Ovary (tissue), 9 donors: ENCODE data around the gene CLCN2. TPM values are rescaled to one million over a fixed set of nuclear protein-coding genes. Genes with fewer than 3 reads are reported as not detected.

ENCODE experiments used
- DNase-seq, 5 donors: peaks; one replicate each; pipeline ENCODE4 v3.0.0-alpha.2; 2019 to 2020
- H3K27ac ChIP-seq, 2 donors: fragments of 200-600 bp; one replicate each; pipeline versions ENCODE4 v1.5.1 to v1.8.0; 2019 to 2022
- H3K27me3 ChIP-seq: fragments of 200-600 bp; one replicate; pipeline ENCODE4 v1.8.0; 2022
- H3K36me3 ChIP-seq: fragments of 200-600 bp; sonication (generic); one replicate; pipeline ENCODE4 v1.5.1; 2019
- H3K4me1 ChIP-seq: one replicate; pipeline ENCODE4 v1.8.1; 2013; ENCODE audit warnings: mild to moderate bottlenecking, moderate library complexity; ENCODE audit not compliant: insufficient read depth
- H3K4me3 ChIP-seq: fragments of 200-600 bp; sonication (generic); one replicate; pipeline ENCODE4 v1.5.1; 2017
- H3K9me3 ChIP-seq, 2 donors: fragments of 200-600 bp in 1 of 2; sonication (generic) in 1 of 2; one replicate each; pipeline versions ENCODE4 v1.5.1 to v1.8.1; 2013 to 2019; ENCODE audit warnings: mild to moderate bottlenecking in 1 of 2, moderate library complexity in 1 of 2
- CTCF ChIP-seq, 3 donors: fragments of 450-650 bp in 2 of 3; fragments of 200-600 bp in 1 of 3; IDR thresholded peaks; one replicate each; pipeline versions ENCODE4 v1.5.1 to v1.8.0; 2016 to 2022; ENCODE audit warnings: antibody characterized with exemption in 3 of 3, mild to moderate bottlenecking in 1 of 3
- EP300 ChIP-seq: sonication (generic); formaldehyde crosslinking; IDR thresholded peaks from one replicate; pipeline ENCODE4 v1.6.1; 2017; ENCODE audit warnings: antibody characterized with exemption
- POLR2A ChIP-seq: fragments of 450-650 bp; IDR thresholded peaks from one replicate; pipeline ENCODE4 v1.6.1; 2017; ENCODE audit warnings: antibody characterized with exemption, mild to moderate bottlenecking, moderate library complexity
- WGBS, 3 donors: extraction: QIAGEN DNeasy Blood & Tissue Kit in 1 of 3; methylation state at CpG; one replicate each; pipeline versions ENCODE4 v1.1.5 to v1.1.7; 2013 to 2017; 5-methylcytosine and 5-hydroxymethylcytosine counted together
- intact Hi-C, 4 donors: fragments of 100-400 bp; cut with DNase I; formaldehyde crosslinking; loops; one replicate each; pipeline versions ENCODE4 v1.11.0 to v1.15.1; 2022 to 2023
- polyA plus RNA-seq, 2 donors: library from polyadenylated mRNA; stranded (reverse); fragments of 200-250 nt in 1 of 2; fragments of 350-450 nt in 1 of 2; fragmentation: Illumina TruSeq in 1 of 2; extraction: RNeasy Lipid Tissue Mini Kit (QIAGEN cat#74804) in 1 of 2; gene quantifications; one replicate each; pipeline ENCODE4 v1.2.3, GENCODE V29; 2013 to 2014
- total RNA-seq, 7 donors: library from RNA; depleted of rRNA in 2 of 7; stranded (reverse); fragments of >200 nt in 2 of 7; fragmentation: NEBNext Ultra II Directional in 3 of 7; extraction: Animal tissue kit (Norgen Biotek cat#: 25700) in 3 of 7; gene quantifications; one replicate each; pipeline versions ENCODE4 v1.1.0 to v1.2.4, GENCODE V29; 2016 to 2023
- donor health status: DM: no; HTN: no; CAD: no; lungs with moderate emphysema.
- donor health status: DM: no; HTN: no; CAD: no.
- donor health status: Bipolar disorder and iron deficiency.
- donor health status: DM: yes; HTN: yes; CAD: no.
- donor health status: DM: no; HTN: no; CAD: no.
- donor health status: DM: yes; HTN: yes; CAD: no.

Gene CLCN2
- total and polyA plus RNA-seq, 9 donors = 3.5 to 18.0 (median 11.7) TPM

- DNase-seq = no peak
- Histone ChIP-seq H3K4me3 (no peak overlapping the region), H3K27me3 (no peaks in the 10 kb centered on the region), H3K36me3 (no peaks in the 10 kb centered on the region), H3K9me3 (no peaks in the 10 kb centered on the region), H3K4me1 (peaks cover 2% of the 10 kb centered on the region), H3K27ac (no peak overlapping the region)
- TF ChIP-seq EP300 = no peak
- no peak for TF ChIP-seq CTCF (IDR thresholded peaks at IDR 0.05)
- TF ChIP-seq POLR2A = no peak
- intact Hi-C loops = loop anchor here (5.0 to 10.0 kb wide), 5 partner anchors 44 to 392 kb away; no protein-coding TSS in a partner anchor
- 63 to 74% (median 64%) methylated on average over 5 of the region's 5 CpGs for WGBS, 3 donors
Measured at GRCh38 chr3:184372911-184373310, 11.5 kb upstream of the CLCN2 start.

- Histone ChIP-seq H3K27me3 (no peaks in the 10 kb centered on the region), H3K36me3 (no peaks in the 10 kb centered on the region), H3K4me1 (peaks cover 2% of the 10 kb centered on the region), H3K9me3 (no peaks in the 10 kb centered on the region), H3K4me3 (no peak overlapping the region), H3K27ac (no peak overlapping the region)
- intact Hi-C loops = loop anchor here (5.0 to 10.0 kb wide), 5 partner anchors 45 to 392 kb away; no protein-coding TSS in a partner anchor
- no peak for DNase-seq
- TF ChIP-seq EP300 (no peak), POLR2A (no peak), CTCF (IDR thresholded peaks at IDR 0.05) (no peak)
- WGBS, 3 donors = 57 to 61% (median 58%) methylated on average over 8 of the region's 8 CpGs
Measured at GRCh38 chr3:184372296-184372821, 11.0 kb upstream of the CLCN2 start.

GRCh38 chr3:184371570-184372018, 10.2 kb upstream of the CLCN2 start:
- TF ChIP-seq CTCF (IDR thresholded peaks at IDR 0.05) (peak; percentile 87 to 89 (median 88)), POLR2A (no peak)
- Histone ChIP-seq H3K4me3 (no peak overlapping the region), H3K9me3 (no peaks in the 10 kb centered on the region), H3K27me3 (no peaks in the 10 kb centered on the region), H3K27ac (no peak overlapping the region), H3K4me1 (peaks cover 2% of the 10 kb centered on the region), H3K36me3 (no peaks in the 10 kb centered on the region)
- WGBS, 3 donors = 32 to 44% (median 35%) methylated on average over 5 of the region's 5 CpGs
- intact Hi-C loops = loop anchor here (5.0 to 10.0 kb wide), 5 partner anchors 46 to 393 kb away; no protein-coding TSS in a partner anchor
- peak; percentile 82 to 86 (median 83) for DNase-seq

GRCh38 chr3:184368586-184369183, 7.3 kb upstream of the CLCN2 start:
- WGBS, 3 donors = 26 to 50% (median 39%) methylated on average over 3 of the region's 3 CpGs
- no peak overlapping the region for H3K4me3 ChIP-seq

More at GRCh38 chr3:184368586-184369183, 7.3 kb upstream of the CLCN2 start:
- Histone ChIP-seq H3K27ac (no peak overlapping the region), H3K9me3 (no peaks in the 10 kb centered on the region), H3K36me3 (no peaks in the 10 kb centered on the region), H3K4me1 (peaks cover 4% of the 10 kb centered on the region), H3K27me3 (no peaks in the 10 kb centered on the region)
- DNase-seq = no peak
- TF ChIP-seq POLR2A = no peak
- no peak for TF ChIP-seq EP300
- no peak for TF ChIP-seq CTCF (IDR thresholded peaks at IDR 0.05)
- intact Hi-C loops = loop anchor here in 1 of 4 donors (10.0 kb wide), 1 partner anchor 54 kb away; the partner anchor contains the start of gene EIF4G1
